Head of caudate nucleus (tissue), 42 donors: ENCODE measurements around the gene GPR183.

Experiments
- DNase-seq, 42 donors: peaks; one replicate each; pipeline versions ENCODE4 v3.0.0 to v3.0.0-alpha.2; 2020 to 2021; ENCODE audit warnings: mixed read lengths in 7 of 42
- intact Hi-C: fragments of 100-400 bp; cut with DNase I; formaldehyde crosslinking; loops from one replicate; pipeline ENCODE4 v1.15.0; 2022

Gene GPR183

GRCh38 chr13:99341969-99342722 is 34.9 kb upstream of the GPR183 start:
- intact Hi-C loops: no loop called here

GRCh38 chr13:99340638-99341037 is 33.4 kb upstream of the GPR183 start:
- intact Hi-C loops: no loop called here
- DNase-seq: no peak

More at GRCh38 chr13:99341969-99342722, 34.9 kb upstream of the GPR183 start:
- DNase-seq: no peak

- intact Hi-C loops: no loop called here
- no peak for DNase-seq
Observed at GRCh38 chr13:99339736-99340397, 32.7 kb upstream of the GPR183 start.

GRCh38 chr13:99339230-99339721 is 32.1 kb upstream of the GPR183 start:
- DNase-seq: no peak
- intact Hi-C loops: no loop called here

GRCh38 chr13:99335603-99336002 is 28.4 kb upstream of the GPR183 start:
- DNase-seq: no peak
- intact Hi-C loops: no loop called here

GRCh38 chr13:99335087-99335486 is 27.9 kb upstream of the GPR183 start:
- intact Hi-C loops: no loop called here
- no peak for DNase-seq

DNA sequence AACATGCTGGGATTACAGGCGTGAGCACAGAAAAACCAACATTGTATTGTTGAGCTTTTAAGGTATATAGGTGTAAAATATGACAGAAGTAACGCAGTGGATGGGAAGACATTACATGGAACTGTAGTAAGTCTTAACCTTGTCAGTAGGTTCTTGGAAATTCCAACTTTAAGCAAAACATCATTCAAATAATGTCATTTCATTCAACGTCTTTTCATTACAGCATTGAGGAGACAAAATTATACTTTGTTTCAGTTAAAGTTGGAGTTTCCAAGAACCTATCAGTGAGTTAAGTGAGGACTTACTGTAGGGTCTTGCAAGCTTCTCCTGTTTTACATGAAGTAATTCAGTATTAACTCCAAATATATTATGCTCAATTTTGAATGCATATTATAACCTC is 27.0 kb upstream of the GPR183 start:
- intact Hi-C loops: no loop called here
- DNase-seq: no peak

DNA sequence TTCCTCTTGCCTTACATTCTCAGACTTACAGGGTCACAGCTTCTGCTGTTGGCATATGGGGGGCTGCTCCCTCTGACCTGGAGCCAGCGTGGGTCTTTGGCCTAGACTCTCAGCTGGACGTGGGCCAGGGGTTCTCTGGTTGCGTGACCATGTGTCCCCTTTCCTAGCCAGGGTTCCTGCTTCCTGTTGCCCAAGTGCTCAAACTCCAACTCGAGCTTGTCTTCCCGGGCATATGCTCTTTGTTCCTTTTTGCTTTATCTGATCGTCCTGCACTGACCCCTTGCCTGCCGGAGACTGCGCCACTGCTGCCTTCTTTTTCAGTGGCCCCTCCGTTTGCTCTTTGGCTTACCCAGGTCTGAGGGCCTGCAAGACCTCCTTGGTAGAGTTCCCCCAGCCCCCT is 25.3 kb upstream of the GPR183 start:
- intact Hi-C loops: no loop called here
- peak in 2 of 42 donors; percentile 28 to 32 for DNase-seq

DNA sequence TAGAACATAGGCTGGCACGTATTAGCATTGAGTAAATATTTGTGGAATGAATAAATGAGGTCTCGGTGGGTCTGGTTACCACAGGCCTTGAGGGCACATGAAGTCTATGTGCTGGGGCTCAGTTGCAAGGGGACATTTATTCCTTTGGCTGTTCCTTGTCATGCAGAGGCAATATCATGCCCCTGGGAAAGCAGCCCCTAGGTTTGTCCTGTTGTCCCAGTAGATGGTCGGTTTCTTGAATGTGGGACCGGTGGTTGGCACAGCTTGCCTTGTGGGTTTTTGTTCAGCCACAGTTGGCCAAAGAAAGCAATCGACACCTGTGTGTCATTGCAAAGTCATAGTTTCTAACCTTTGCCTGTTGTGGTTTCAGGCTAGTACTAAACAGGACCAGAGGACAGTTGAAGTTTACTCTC is 24.7 kb upstream of the GPR183 start:
- intact Hi-C loops: no loop called here
- DNase-seq: no peak

- DNase-seq: no peak
- intact Hi-C loops: no loop called here
Observed at GRCh38 chr13:99330942-99331341, 23.7 kb upstream of the GPR183 start.

GRCh38 chr13:99329477-99329876 is 22.3 kb upstream of the GPR183 start:
- intact Hi-C loops: no loop called here
- no peak for DNase-seq

GRCh38 chr13:99327761-99328160 is 20.6 kb upstream of the GPR183 start:
- intact Hi-C loops: no loop called here
- DNase-seq: no peak

DNA sequence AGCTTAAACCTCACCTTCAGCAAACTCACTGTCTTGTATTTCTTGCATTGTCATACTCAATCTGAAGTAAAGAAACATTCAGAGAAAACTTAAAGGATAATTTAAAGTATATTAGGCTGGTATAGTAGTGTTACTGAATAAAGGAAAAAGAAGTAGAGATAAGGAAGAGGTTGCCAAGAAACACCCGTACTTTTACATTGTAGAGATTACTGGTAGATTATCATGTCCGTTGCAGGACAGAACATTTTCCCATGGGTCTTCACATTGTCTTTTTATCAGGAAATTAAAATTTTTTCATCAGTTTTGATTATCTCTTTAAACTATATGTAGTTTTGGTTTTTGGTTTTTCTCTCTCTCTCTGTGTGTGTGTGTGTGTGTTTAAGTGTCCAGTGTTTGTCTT is 19.9 kb upstream of the GPR183 start:
- DNase-seq: no peak
- intact Hi-C loops: no loop called here

GRCh38 chr13:99326012-99326411 is 18.8 kb upstream of the GPR183 start:
- intact Hi-C loops: no loop called here
- no peak for DNase-seq

DNA sequence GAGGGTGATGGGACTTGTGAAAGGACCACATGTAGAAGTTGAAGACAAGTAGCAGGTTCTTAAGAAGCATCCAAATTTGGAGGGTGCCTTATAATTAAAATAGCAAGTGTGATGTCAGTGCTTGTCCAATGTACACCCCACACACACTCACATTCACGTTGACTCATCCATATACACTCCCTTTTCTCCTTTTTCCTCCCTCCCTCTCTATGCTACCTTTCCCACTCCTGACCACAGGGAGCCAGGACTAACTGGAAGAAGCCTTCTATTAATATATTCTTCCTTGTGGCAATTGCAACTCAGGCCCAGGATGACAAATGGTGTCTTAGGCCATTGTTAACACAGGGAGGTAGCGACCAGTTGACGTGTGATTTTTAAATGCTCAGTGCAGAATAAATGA is 16.3 kb upstream of the GPR183 start:
- DNase-seq: no peak
- intact Hi-C loops: no loop called here

- peak in 2 of 42 donors; percentile 47 to 53 for DNase-seq
Observed at GRCh38 chr13:99322297-99323103, 15.3 kb upstream of the GPR183 start.

GRCh38 chr13:99321709-99322108 is 14.5 kb upstream of the GPR183 start:
- no peak for DNase-seq
- intact Hi-C loops: no loop called here

More at GRCh38 chr13:99322297-99323103, 15.3 kb upstream of the GPR183 start:
- intact Hi-C loops: no loop called here

- intact Hi-C loops: no loop called here
- DNase-seq: no peak
Observed at GRCh38 chr13:99320693-99321481, 13.7 kb upstream of the GPR183 start.

DNA sequence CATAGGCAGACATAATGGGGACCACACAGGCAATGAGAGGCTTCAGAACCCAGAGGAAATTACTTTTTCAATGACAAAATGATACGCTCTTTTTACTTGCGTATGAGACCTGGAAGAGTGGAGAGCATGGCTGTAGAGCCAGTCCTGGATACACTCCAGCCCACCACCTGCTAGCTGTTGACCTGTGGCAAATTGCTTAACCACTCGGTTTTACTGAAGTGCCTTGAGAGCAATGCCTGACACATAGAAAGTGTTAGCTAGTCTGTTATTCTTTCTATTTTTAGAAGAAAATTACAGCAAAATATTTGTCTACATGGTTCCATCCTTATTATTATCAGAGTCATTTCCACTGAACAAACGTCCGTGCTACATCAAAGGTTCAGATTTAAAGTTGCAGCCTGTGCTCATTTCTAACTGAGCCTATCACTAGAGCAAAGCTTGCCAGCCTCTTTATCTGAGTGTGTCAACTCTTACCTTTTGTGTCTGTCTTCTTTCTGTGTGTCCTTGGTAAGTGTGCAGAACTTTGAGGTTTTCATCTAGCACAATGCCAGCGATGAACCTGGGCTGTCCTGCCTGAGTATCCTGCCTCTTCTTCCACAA is 9.6 kb upstream of the GPR183 start:
- no peak for DNase-seq
- intact Hi-C loops: no loop called here
